Bronchial epithelial cell (primary cell): ENCODE data around the gene STRADB. TPM values are rescaled to one million over a fixed set of nuclear protein-coding genes. Genes with fewer than 3 reads are reported as not detected.

Source experiments
- DNase-seq: peaks from one replicate; pipeline ENCODE4 v3.0.0-alpha.2; 2010; ENCODE audit warnings: low read depth
- FAIRE-seq: peaks from 2 replicates; lab custom pipeline; 2011; peaks lifted over from hg19 to GRCh38; lab: Jason Lieb, UNC
- H3K27me3 ChIP-seq: 2 replicates; pipeline ENCODE4 v1.5.1; 2011; ENCODE audit warnings: low read length; ENCODE audit not compliant: control insufficient read depth, insufficient read depth
- H3K36me3 ChIP-seq: 2 replicates; pipeline ENCODE4 v1.5.1; 2011; ENCODE audit warnings: low read length; ENCODE audit not compliant: control insufficient read depth, insufficient read depth
- H3K4me3 ChIP-seq: 2 replicates; pipeline ENCODE4 v1.5.1; 2011; ENCODE audit warnings: mild to moderate bottlenecking, low read depth, low read length, control low read depth
- CTCF ChIP-seq: IDR thresholded peaks from 2 replicates; pipeline ENCODE4 v1.5.1; 2011; ENCODE audit warnings: mild to moderate bottlenecking, moderate library complexity, low read length, control low read depth, inconsistent platforms; ENCODE audit not compliant: insufficient read depth, severe bottlenecking
- total RNA-seq: library from RNA; depleted of rRNA; stranded (reverse); fragments of >200 nt; gene quantifications from 2 replicates; pipeline ENCODE4 v1.2.1, GENCODE V29; 2014

STRADB gene
- total RNA-seq, 1 donor from 2014 or later = 11.3 TPM

GRCh38 chr2:201522965-201523364, 71.4 kb downstream of the STRADB start:
- Histone ChIP-seq H3K4me3 (no peak overlapping the region), H3K36me3 (no peaks in the 10 kb centered on the region), H3K27me3 (no peaks in the 10 kb centered on the region)
- TF ChIP-seq CTCF = no peak
- FAIRE-seq (peak; percentile 13), DNase-seq (no peak)

GRCh38 chr2:201523506-201523905, 72.0 kb downstream of the STRADB start:
- DNase-seq = no peak
- Histone ChIP-seq H3K4me3 (no peak overlapping the region), H3K36me3 (no peaks in the 10 kb centered on the region), H3K27me3 (no peaks in the 10 kb centered on the region)
- TF ChIP-seq CTCF = no peak
- no peak for FAIRE-seq

Other genes with a start within 250 kb of the STRADB start
- 20.9 and 27.6 TPM in 2 replicates for gene CASP8, start 191.2 kb upstream of the STRADB start, total RNA-seq
- gene FLACC1, start 94.4 kb upstream of the STRADB start, total RNA-seq = 0.13 and 0.26 TPM in 2 replicates
- gene TRAK2, start 282 bp upstream of the STRADB start, total RNA-seq = 9.2 and 12.7 TPM in 2 replicates
- gene TMEM237, start 191.8 kb downstream of the STRADB start, total RNA-seq = 20.2 and 21.1 TPM in 2 replicates
- 0.13 TPM in 1 of 2 replicates, not detected in the other for gene MPP4, start 246.9 kb downstream of the STRADB start, total RNA-seq